CD14-positive monocyte (primary cell): Measurements from ENCODE around the gene DPP6. TPM values are rescaled to one million over a fixed set of nuclear protein-coding genes. Genes with fewer than 3 reads are reported as not detected.

ENCODE experiments used
- DNase-seq, 3 donors: peaks; one replicate each; pipeline ENCODE4 v3.0.0-alpha.2; 2011 to 2022
- H2AFZ ChIP-seq: 2 replicates; pipeline ENCODE4 v1.6.0; 2012; ENCODE audit warnings: mild to moderate bottlenecking, low read depth, low read length, inconsistent platforms; ENCODE audit not compliant: insufficient read depth, poor library complexity, severe bottlenecking
- H3K27ac ChIP-seq, 2 donors: 1 replicate in 1 of 2; 2 replicates in 1 of 2; pipeline ENCODE4 v1.5.1; 2012 to 2013; ENCODE audit warnings: low read length in 2 of 2, control low read depth in 1 of 2, inconsistent platforms in 1 of 2, low read depth in 1 of 2, mild to moderate bottlenecking in 1 of 2
- H3K27me3 ChIP-seq, 2 donors: one replicate each; pipeline versions ENCODE4 v1.6.0 to v1.6.1; 2011 to 2013; ENCODE audit warnings: low read length in 2 of 2; ENCODE audit not compliant: control insufficient read depth in 2 of 2, insufficient read depth in 2 of 2
- H3K36me3 ChIP-seq, 2 donors: replicated peaks in 1 of 2; 1 replicate in 1 of 2; 2 replicates in 1 of 2; pipeline versions ENCODE4 v1.5.1 to v1.6.1; 2012 to 2013; ENCODE audit warnings: low read length in 2 of 2, control low read depth in 1 of 2, inconsistent platforms in 1 of 2, mild to moderate bottlenecking in 1 of 2; ENCODE audit not compliant: insufficient read depth in 2 of 2, control insufficient read depth in 1 of 2
- H3K4me1 ChIP-seq, 2 donors: 1 replicate in 1 of 2; 2 replicates in 1 of 2; pipeline versions ENCODE4 v1.5.1 to v1.6.1; 2012 to 2013; ENCODE audit warnings: low read length in 2 of 2, control low read depth in 1 of 2, inconsistent platforms in 1 of 2, mild to moderate bottlenecking in 1 of 2, moderate library complexity in 1 of 2; ENCODE audit not compliant: insufficient read depth in 2 of 2, control insufficient read depth in 1 of 2
- H3K4me2 ChIP-seq: replicated peaks from 2 replicates; pipeline ENCODE3; 2012; ENCODE audit warnings: low read length, moderate library complexity, mild to moderate bottlenecking; ENCODE audit not compliant: poor library complexity, severe bottlenecking; ENCODE audit errors: extremely low read depth
- H3K4me3 ChIP-seq, 3 experiments: fragments of 200-600 bp in 1 of 3; sonication (generic) in 1 of 3; replicated peaks in 1 of 3; 1 replicate in 2 of 3; 2 replicates in 1 of 3; pipeline ENCODE4 v1.5.1; 2011 to 2013; ENCODE audit warnings: low read length in 3 of 3, mild to moderate bottlenecking in 3 of 3, control low read depth in 2 of 3, low read depth in 2 of 3, inconsistent platforms in 1 of 3, moderate library complexity in 1 of 3
- H3K79me2 ChIP-seq: 2 replicates; pipeline ENCODE4 v1.6.0; 2012; ENCODE audit warnings: mild to moderate bottlenecking, control low read depth, inconsistent platforms, low read length, moderate library complexity; ENCODE audit not compliant: insufficient read depth
- H3K9ac ChIP-seq: 2 replicates; pipeline ENCODE4 v1.6.0; 2017; ENCODE audit warnings: low read length, mild to moderate bottlenecking; ENCODE audit not compliant: insufficient read depth, poor library complexity, severe bottlenecking
- H3K9me3 ChIP-seq, 2 donors: replicated peaks in 1 of 2; 1 replicate in 1 of 2; 2 replicates in 1 of 2; pipeline versions ENCODE4 v1.5.1 to v1.6.1; 2012 to 2013; ENCODE audit warnings: low read length in 2 of 2, control low read depth in 1 of 2; ENCODE audit not compliant: control insufficient read depth in 1 of 2, insufficient read depth in 1 of 2
- H4K20me1 ChIP-seq: 2 replicates; pipeline ENCODE4 v1.6.0; 2012; ENCODE audit warnings: mild to moderate bottlenecking, low read length, control low read depth, moderate library complexity; ENCODE audit not compliant: insufficient read depth
- H3K27ac Mint-ChIP-seq, 7 donors: one replicate each; pipeline ENCODE4 v1.8.0; 2020; ENCODE audit warnings: mild to moderate bottlenecking in 7 of 7, mixed read lengths in 7 of 7, moderate library complexity in 6 of 7, inconsistent platforms in 2 of 7
- H3K27me3 Mint-ChIP-seq, 3 donors: one replicate each; pipeline ENCODE4 v1.8.0; 2021 to 2022; ENCODE audit warnings: low read depth in 3 of 3, mild to moderate bottlenecking in 3 of 3, mixed read lengths in 3 of 3, moderate library complexity in 3 of 3, inconsistent platforms in 1 of 3
- H3K36me3 Mint-ChIP-seq, 2 donors: one replicate each; pipeline ENCODE4 v1.8.0; 2020; ENCODE audit warnings: mixed read lengths in 2 of 2, inconsistent platforms in 1 of 2, mild to moderate bottlenecking in 1 of 2
- H3K4me1 Mint-ChIP-seq: one replicate; pipeline ENCODE4 v1.8.0; 2020; ENCODE audit warnings: mild to moderate bottlenecking, mixed read lengths
- H3K4me3 Mint-ChIP-seq, 2 donors: one replicate each; pipeline ENCODE4 v1.8.0; 2020; ENCODE audit warnings: mild to moderate bottlenecking in 2 of 2, mixed read lengths in 2 of 2, moderate library complexity in 1 of 2
- H3K9me3 Mint-ChIP-seq, 7 donors: one replicate each; pipeline ENCODE4 v1.8.0; 2020 to 2022; ENCODE audit warnings: mixed read lengths in 7 of 7, mild to moderate bottlenecking in 6 of 7, moderate library complexity in 6 of 7, inconsistent platforms in 2 of 7
- CTCF ChIP-seq: fragments of 200-600 bp; IDR thresholded peaks from one replicate; pipeline ENCODE4 v1.8.0; 2022; ENCODE audit warnings: antibody characterized with exemption, mild to moderate bottlenecking
- WGBS: methylation state at CpG from one replicate; pipeline ENCODE4 v1.1.5; 2013; ENCODE audit warnings: missing lambda C conversion rate; ENCODE audit not compliant: insufficient coverage; 5-methylcytosine and 5-hydroxymethylcytosine counted together
- intact Hi-C, 2 donors: fragments of 100-400 bp; cut with micrococcal nuclease; formaldehyde crosslinking; loops; one replicate each; pipeline versions ENCODE4 v1.15.0 to v1.15.1; 2023
- polyA plus RNA-seq, 3 donors: library from polyadenylated mRNA; depleted of rRNA in 1 of 3; unstranded in 2 of 3; stranded (reverse) in 1 of 3; fragments of 300-500 nt in 2 of 3; fragments of >200 nt in 1 of 3; fragmentation: Illumina TruSeq in 2 of 3; gene quantifications; 1 replicate in 2 of 3; 2 replicates in 1 of 3; pipeline ENCODE4 v1.2.3, GENCODE V29; 2012 to 2021

Gene DPP6
- polyA plus RNA-seq, 3 donors, result not detected

- Histone ChIP-seq H3K9ac (no peak overlapping the region), H3K4me2 (no peak overlapping the region), H3K79me2 (no peaks in the 10 kb centered on the region), H3K4me1 (no peaks in the 10 kb centered on the region), H3K36me3 (no peaks in the 10 kb centered on the region), H2AFZ (no peak overlapping the region), H3K9me3 (peaks cover 22 to 40% of the 10 kb centered on the region in 2 donors), H4K20me1 (no peaks in the 10 kb centered on the region), H3K4me3 (no peak overlapping the region), H3K27ac (no peak overlapping the region), H3K27me3 (no peaks in the 10 kb centered on the region)
- no peak overlapping the region for H3K27ac Mint-ChIP-seq
- TF ChIP-seq CTCF, result no peak
- 76% methylated on average over 12 of the region's 14 CpGs for WGBS
- no peak for DNase-seq
- intact Hi-C loops, result no loop called here
- H3K4me3 Mint-ChIP-seq, result no peak overlapping the region
- peaks cover 0 to 3% (median 0%) of the 10 kb centered on the region in 3 donors for H3K27me3 Mint-ChIP-seq
- no peaks in the 10 kb centered on the region for H3K4me1 Mint-ChIP-seq
- no peaks in the 10 kb centered on the region for H3K36me3 Mint-ChIP-seq
- H3K9me3 Mint-ChIP-seq, result peaks cover 4 to 34% (median 13%) of the 10 kb centered on the region in 7 donors
Observed at GRCh38 chr7:154342971-154343633, 290.9 kb downstream of the DPP6 start.

- Mint-ChIP-seq H3K9me3 (peaks cover 4 to 34% (median 13%) of the 10 kb centered on the region in 7 donors), H3K4me3 (no peak overlapping the region), H3K27me3 (peaks cover 0 to 3% (median 0%) of the 10 kb centered on the region in 3 donors), H3K4me1 (no peaks in the 10 kb centered on the region), H3K36me3 (no peaks in the 10 kb centered on the region), H3K27ac (no peak overlapping the region)
- H3K4me3 ChIP-seq, result no peak overlapping the region
- no peak overlapping the region for H3K4me2 ChIP-seq
- no peak overlapping the region for H2AFZ ChIP-seq
- WGBS, result 88% methylated on average over 4 of the region's 14 CpGs
- no peaks in the 10 kb centered on the region for H3K36me3 ChIP-seq
- no peak overlapping the region for H3K27ac ChIP-seq
- H3K4me1 ChIP-seq, result no peaks in the 10 kb centered on the region
- TF ChIP-seq CTCF, result no peak
- H4K20me1 ChIP-seq, result no peaks in the 10 kb centered on the region
- no peak for DNase-seq
- H3K9me3 ChIP-seq, result peaks cover 18 to 39% of the 10 kb centered on the region in 2 donors
- intact Hi-C loops, result no loop called here
- no peak overlapping the region for H3K9ac ChIP-seq
- H3K27me3 ChIP-seq, result no peaks in the 10 kb centered on the region
- no peaks in the 10 kb centered on the region for H3K79me2 ChIP-seq
Observed at GRCh38 chr7:154343778-154344412, 291.7 kb downstream of the DPP6 start.
